GM12892 (cell line): ENCODE measurements around the gene ACER3.

Source experiments
- POLR2A ChIP-seq: IDR thresholded peaks from 2 replicates; pipeline ENCODE4 v1.6.1; 2011; ENCODE audit warnings: low read depth, low read length, control low read depth
- POLR2AphosphoS5 ChIP-seq: IDR thresholded peaks from 2 replicates; pipeline ENCODE4 v1.6.1; 2011; ENCODE audit warnings: low read depth, low read length, control low read depth
- TAF1 ChIP-seq: IDR thresholded peaks from 2 replicates; pipeline ENCODE4 v1.6.1; 2011; ENCODE audit warnings: low read depth, mild to moderate bottlenecking, control low read depth, low read length, borderline replicate concordance

DNA sequence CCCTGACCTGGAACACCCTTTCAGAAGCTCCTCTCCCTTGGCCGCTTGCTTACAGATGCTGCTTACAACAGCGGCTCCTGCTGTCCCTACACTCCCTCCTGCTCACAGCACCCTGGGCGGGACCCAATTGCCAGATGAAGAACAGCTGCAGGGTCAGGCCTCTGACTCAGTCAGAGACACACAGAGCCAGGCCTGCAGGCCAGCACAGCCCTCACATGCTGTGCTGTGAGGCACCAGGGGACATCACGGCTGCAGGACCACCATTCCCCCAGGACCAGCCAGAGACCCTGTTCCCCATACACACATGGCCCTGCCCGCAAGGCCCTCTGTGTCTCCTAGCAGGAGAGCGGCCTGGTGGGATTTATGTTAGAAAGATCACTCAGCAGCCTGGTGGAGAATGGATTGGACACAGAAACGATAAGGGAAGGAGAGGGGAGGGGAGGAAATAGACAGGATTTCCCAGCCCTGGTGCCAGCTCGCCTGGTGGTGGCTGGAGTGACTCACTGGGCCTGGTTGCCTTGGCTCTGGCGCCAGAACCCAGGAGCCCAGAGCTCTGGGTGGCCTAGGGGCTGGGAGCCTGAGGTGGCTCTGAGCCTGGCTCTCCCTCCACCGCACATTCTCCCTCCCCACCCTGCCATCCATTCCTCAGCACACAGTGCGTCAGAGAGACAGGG, 212.7 kb downstream of the ACER3 start:
- TF ChIP-seq POLR2A (no peak), TAF1 (no peak), POLR2AphosphoS5 (no peak)
